NCI-H460 (cell line): ENCODE results near the gene UST. TPM values are rescaled to one million over a fixed set of nuclear protein-coding genes. Genes with fewer than 3 reads are reported as not detected.

Experiments
- DNase-seq: peaks from one replicate; pipeline ENCODE4 v3.0.0-alpha.2; 2016; ENCODE audit warnings: low read depth; ENCODE audit errors: extremely low read depth
- total RNA-seq: library from RNA; depleted of rRNA; stranded (reverse); fragments of >200 nt; shearing (Covaris generic); gene quantifications from 2 replicates; pipeline ENCODE4 v1.2.3, GENCODE V29; 2014

The UST gene
- total RNA-seq, 1 experiment from 2014 or later: 0.12 TPM

DNA sequence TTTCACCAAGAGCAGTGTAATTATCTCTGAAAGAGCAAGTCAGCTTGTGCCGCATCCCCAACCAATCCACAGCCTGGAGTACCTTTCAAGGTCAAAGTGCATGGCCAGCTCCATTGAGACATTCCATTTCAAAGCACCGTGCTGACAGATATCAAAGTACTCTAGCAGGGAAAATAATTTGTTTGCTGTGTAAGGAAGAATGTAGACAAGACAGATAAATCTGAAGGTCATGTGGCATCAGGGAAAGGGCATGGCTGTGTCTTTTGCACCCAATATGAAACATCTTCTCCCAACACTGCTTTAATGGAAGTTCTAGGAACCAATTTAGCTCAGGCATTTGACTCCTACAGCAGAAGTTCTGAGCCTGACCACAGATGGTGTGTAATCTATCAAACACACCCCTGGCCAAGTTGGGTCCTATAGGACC, 328.0 kb downstream of the UST start:
- no peak for DNase-seq

DNA sequence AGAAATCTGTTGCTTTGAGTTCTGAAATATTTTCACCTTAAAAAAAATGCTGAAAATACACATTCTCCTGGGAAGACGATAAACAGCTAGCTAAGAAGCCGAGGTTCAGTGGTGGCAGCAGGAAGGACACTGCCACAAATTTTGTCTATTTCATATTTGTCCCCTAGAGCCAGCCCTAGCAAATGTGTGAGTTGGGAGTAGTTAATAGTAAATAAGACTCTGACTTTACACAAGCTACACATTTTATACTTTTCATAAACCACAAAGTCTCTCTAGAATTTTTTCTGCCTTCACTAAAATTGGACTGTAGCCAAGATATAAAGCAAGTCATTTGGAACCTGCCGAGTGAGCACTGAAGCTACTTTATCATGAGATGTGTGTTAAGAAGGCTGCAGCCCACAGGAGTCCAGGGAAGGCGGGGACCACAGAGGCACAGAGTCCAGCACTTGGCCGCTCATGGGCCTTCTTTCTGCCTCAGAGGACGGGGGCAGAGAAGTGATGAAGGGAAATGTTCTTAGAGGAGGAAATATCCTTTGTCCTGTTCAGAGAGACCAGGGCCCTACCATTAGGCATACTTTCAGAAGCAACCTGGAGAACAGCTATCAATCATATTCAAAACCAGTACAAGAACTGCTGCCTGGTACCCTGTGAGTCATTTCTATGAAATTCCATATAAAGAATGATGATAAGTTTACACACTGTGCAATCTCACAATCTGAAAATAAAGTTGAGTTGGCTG, 329.0 kb downstream of the UST start:
- DNase-seq: no peak

DNA sequence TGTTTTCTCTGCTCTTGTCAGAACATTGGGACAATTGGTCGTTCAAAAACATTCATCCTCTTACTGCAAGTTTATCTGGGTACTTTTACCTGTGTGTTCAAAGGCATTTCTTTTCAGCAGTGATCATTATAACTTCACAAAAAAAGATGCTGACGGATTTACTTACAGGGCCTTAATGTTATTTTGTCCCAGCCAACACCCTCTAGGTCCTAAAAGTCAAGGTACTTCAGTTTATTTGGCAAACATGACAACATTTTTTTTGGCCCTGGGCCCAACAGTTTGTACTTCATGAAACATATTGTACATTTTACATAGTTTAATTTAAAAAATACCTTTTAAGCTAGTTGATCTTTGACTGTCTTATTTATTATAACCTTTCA, 329.5 kb downstream of the UST start:
- DNase-seq: no peak

DNA sequence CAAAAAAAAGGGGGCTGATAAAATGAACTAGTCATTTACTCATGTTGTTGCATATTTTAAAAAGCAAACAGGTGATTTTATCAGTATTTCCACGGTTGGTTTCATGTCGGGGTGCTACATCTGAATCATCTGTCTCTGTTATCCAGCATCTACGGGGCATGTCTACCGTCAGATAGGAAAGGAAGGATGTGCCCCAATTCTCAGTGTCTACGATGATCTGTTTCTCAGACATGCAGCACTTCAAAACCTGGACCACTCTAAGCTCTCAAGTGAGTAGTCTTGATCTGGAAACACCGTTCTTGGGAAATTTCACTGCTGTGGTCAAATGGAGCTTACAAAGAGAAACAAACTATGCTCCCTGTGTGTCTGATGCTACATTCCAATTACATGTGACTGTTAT, 330.4 kb downstream of the UST start:
- no peak for DNase-seq

DNA sequence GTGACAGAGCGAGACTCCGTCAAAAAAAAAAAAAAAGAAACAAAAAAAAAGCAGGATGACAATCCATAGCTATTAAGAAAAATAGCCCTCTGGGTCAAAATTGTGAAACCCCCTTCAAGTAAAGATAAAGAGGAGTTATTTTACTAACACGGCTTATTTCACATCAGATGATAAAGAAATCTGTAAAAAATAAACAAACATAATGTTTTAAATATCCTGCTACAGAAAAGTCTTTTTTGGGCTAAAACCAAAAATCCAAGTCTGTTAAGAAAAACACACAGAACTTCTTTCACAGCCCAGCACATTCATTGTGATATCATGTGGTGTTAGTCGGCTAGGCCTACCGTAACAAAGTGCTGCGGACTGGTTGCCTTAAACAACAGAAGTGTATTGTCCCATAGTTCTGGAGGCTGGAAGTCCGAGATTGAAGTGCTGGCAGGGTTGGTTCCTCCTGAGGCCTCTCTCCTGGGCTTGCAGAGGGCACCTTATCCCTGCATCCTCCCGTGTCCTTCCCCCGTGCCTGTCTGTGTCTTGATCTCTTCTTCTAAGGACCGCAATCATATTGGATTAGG, 331.5 kb downstream of the UST start:
- DNase-seq: no peak

DNA sequence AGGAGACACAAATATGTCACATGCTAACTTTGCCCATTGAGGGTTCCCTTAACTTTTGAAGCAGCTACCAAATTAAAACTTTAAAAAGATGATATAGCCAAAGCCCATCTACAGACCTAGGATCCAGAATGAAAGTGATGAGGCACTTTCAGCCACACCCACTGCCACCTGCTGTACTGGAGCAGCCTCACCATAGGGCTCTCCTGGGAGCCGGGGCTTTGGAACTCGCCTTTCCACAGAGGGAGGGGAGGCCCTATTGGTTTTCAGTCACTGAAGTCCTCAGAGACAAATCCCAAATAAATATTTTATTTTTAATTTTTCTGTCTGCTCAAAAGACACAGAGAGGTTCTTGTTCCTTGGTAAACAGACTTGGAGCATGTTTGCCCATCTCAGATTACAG, 332.6 kb downstream of the UST start:
- DNase-seq: no peak

DNA sequence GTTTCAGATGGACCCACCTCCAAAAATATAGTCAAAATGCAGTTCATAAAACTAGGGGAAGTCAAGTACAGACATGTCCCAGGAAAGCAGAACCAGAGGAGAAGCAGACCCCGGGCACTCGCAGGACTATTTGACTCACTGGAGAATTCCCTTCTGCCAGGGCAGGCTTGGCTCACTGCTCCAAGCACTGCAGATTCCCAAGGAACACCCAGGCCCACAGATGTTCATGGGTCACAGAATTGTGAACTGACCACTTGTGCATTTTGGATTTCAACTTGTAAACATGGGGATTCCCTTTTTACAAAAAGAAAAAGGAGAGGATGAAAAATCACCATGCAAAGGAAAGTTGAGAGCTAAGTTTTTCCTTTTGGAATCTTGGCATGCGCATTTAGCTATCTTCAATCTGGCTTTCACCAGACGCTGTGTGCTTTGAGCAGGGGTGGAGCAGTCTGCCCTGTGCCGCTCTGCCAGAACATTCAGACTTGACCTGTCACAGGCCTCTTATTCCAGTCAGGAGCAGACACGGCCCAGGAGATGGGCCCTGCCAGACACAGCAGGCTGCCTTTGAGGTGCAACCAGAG, 333.2 kb downstream of the UST start:
- DNase-seq: no peak

DNA sequence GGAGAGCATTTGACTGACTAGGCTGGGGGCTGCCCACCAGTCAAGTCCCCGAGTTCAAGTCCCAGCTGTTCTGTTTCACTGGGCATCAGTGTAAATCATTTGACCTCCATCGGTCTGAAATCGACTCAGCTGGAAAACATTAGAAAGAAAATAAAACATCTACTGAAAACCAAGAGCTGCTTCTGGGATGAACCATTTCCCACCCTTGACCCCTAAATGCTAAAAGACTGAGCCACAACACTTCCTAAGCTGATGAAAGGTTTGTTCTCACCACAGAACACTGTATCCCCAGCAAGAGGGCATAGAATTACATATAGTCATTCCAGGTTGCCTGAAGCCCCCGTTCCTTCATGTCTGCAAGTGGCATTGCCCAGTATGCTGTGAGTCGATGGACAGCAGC, 333.7 kb downstream of the UST start:
- no peak for DNase-seq

DNA sequence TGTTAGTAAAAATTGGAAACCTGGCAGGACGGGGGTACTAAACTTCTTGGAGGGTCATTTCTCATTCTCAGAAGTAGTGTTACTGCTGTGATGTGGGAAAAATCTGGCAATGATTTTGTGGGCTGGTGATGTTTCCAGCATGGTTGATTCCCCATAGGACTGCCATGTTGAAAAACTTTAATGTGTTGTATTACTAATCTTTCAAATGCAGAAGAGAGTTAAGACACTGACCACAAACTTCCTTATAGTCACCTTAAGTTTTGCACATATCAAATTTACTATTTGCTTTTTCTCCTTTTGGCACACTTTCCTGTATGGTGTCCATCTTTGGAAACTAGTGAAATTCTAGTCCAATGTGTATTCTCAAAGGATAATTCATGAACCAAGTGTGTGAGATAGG, 334.5 kb downstream of the UST start:
- no peak for DNase-seq

DNA sequence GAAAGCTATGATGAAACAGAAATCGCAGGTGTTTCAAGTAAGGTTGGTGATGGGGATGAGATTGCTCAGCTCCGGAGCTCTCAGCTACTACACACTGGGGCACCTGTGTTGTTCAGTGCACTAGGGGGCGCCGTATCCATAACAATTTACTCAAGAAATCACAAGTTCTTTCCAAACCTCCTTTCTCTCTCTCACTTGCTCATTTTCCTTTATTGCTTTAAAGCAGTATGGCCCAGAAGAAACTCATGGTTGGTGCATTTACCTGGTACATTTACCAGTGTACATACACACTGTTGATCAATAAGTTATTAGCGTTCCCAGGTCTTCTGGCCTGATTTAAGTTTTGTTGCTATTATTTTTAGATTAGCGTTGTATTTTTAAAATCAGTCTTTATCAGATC, 335.5 kb downstream of the UST start:
- DNase-seq: peak; percentile 33

DNA sequence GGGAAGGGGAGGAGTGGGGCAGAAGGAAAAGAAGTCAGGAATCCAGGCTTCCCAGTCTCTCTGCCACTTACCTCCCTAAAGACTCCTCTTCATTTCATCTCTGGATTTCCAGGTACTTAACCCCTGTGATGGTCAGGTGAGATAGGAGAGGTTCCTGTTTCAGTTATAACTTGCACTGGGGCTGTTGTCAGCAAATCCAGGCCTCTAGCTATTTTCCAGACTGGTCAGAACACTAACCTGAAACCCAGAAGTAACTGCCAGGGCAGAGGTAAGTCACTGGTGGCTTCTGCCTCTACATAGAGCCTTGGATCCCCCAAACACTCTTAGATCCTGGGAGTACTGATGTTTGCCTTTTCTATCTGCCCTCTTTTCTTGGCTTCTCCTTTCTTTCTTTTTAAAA, 337.2 kb downstream of the UST start:
- DNase-seq: no peak

DNA sequence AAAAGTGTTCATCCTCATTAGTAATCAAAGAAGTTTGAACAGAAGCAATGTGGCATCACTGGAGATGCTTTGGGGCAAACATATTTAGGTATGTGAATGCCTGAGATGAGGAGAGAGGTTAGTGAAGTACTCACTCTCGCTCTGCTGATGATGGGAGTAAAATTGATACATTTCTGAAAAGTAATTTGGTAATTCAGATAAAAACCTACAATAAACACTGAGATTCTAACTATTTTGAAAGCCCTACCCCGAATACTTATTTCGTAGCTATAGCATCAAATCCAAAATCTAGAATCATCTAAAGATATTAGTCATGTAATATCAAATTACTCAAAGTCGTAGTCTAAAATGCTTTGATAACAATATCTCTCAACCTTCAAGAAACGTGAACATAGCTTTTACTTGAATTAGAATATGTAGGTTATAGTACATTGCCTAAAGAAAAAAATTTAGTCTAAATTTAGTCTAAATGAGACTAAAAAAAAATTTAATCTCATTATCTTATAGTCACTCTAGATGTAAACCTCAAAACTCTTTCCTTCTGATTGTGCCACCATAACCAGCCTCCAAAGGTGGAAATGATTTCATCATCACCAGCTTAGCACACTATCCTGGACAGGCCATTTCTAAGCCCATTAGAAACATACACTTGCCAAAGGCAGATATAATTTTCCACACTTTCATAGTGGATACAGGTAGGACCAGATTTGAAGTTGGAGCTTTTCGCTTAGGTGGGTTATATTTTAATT, 338.2 kb downstream of the UST start:
- no peak for DNase-seq

DNA sequence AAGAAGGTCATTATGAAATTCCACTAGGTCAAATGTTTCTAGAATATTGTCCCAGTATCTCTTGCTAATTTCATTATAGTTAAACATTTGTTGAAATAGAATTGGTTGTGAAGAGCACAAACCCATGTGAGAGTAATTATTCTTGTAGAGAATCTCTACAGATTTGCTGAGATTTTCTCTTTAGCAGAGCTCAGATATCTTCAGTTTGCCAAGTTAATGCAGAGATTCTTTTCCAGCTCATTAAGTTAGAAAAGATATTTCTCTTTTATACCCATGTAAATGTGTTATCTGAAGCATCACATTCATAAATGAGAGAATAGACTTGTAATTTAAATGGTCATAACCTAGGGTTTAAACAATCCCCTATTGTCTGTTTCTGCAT, 338.7 kb downstream of the UST start:
- DNase-seq: no peak

DNA sequence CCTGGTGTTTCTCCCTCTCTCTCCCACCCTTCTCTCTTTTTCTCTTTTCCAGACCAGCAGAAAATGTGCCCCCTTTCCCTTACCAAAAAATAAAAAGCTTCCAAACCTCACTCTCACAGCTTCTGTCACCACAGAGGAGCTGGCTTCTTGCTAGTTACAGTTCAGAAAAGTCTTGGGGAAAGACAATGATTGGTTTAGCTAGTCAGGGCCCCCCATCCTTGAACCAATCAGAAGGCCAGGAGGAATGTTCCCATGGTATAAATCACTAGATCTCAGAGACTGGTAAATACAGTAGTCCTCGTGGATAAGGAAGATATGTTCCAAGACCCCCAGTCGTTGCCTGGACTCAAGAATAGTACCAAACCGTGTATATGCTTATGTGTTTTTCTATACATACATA, 339.5 kb downstream of the UST start:
- DNase-seq: no peak

DNA sequence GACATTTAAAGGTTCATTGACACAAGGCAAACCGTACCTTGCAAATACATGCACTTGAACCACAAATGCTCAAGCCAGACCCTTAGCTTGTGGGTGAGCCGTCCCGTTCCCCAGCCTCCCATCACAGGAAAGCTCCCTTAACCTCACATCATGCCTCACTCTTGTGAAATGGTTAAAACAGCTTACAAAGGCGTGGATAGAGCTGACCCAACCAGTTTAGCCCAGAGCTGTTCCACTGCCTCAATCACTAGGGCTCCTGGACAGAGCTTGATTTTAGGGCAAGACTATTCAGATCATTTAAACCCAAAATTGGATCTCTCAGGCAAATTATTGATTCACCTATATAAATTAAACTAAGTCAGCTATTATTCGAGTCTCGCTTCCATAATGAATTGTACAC, 341.1 kb downstream of the UST start:
- no peak for DNase-seq

DNA sequence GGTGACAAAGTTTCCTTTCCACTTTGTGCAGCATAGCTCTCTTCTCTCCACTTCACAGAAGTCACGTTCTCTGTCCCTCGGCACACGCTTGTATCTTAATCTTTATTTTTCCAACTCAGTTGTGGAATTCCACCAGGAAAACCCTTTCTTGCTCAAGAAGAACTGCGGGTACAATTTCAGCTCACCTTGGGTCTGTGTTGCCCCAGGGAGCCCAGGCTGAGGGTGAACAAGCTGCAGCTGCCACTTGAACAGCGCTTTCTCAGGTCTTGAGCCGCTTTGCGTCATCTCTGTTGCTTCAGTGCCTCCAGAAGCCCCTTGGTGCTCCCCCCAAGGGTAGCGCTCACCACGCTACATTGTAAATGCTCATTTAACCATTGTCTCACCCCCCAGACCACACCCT, 341.5 kb downstream of the UST start:
- DNase-seq: no peak

DNA sequence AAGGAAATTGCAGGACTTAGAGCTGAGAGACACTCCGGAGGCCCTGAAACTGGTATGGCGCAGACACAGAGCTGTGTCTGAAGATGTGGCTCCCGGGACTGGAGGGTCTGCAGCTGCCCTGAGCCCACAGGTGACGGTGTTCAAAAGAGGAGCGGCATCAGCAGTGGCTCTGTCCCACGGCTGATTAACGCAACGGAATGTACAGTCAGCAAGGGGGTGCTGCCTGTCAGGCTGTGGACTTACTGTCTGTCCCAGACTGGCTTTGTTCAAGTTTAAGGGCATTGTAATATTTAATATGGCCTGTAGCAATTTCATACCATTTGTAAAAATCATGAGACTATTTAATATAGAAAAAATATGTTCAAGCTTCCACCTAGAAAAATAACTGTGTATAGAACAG, 342.7 kb downstream of the UST start:
- no peak for DNase-seq

DNA sequence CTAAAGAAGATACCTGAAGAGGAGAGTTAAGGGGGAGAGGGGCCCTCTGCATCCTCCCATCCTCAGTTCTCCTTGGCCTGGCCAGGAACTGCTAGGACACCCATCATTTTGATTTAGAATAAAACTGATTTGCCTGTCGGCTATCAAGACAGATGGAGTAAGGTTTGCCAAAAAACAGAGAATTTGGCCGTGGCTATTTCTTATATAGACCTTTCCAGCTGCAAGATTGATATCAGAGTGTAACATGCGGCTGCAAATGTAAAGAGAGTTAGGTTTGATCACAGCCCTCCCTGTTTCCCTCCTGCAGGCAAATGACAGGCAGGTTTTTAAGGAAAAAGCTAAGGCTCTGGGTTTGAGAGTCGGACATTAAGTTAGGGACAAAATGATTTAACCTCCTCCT, 344.1 kb downstream of the UST start:
- no peak for DNase-seq

DNA sequence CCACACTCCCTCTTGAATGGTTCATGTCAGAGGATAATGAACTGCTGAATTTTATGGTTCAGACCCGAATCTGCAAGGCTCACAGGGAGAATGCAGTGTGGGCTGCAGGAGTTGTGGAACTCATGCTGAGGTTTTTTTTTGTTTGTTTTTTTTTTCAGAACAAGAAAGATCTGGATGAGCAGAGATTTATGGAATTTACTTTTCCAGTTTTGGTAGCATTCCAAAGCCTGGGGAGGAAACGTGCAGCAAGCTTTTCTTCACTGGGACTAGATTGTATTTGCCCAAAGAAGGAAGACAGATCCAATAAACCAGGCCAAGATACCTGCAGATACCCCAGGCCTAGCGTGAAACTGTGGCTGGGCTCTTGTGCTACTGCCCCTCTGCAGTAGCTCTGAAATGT, 346.8 kb downstream of the UST start:
- DNase-seq: no peak

DNA sequence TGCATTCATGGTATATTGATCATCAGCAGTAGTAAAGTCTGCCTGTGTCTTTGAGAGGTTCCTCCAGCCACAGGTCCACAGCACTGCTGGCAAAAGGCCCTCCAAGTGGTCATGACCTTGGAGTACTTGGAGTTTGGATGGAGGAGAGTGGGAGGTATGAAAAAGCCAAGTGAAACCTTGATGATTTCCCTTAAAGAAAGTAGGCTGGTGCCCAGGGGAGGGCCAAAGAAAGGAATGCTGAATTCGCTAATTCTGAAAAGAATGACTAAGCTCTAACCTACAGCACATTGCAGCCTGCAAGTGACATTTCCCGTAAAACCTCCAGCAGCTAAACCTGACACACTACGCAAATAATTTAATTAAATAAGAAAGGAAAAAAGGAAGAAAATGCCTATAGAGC, 347.3 kb downstream of the UST start:
- DNase-seq: no peak

DNA sequence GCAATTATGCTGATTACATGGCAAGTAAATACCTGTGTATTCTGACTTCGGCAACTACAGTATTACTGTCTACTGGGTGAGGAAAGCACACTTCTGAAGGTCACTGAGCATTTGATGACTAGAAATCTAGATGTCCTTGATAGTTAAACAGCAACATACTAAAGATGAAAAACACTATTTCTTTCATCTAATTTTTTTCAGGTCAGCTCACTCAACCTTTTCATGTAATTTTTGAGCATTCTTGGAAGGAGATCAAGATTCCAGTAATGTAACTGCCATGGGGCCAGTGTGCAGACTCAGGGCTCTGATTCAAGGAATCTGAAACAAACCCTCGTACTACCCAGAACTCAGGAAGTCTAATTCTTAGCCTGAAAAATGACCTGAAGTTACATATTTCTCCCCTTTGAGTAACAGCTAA, 348.1 kb downstream of the UST start:
- no peak for DNase-seq

DNA sequence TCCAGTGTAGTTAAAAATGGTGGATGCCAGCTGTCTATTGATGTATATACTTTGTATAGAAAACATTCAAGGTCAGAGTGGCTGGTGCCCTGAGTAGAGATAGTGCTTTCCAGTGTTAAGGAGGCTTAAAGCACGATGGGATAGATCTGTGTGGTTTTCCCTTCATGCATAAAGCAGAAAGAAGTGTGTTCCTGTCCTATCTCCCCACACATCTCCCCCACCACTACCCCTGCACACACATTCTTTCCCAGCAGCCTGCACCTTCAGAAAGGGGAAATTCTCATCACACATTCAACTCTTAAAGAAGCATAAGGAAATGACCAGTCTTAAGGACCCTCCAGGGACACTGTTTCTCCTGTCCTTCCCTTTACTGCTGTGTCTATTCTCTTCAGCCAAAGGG, 349.0 kb downstream of the UST start:
- DNase-seq: no peak
